Activated CD8-positive, alpha-beta T cell treated with anti-CD3 and anti-CD28 coated beads for 36 hours (primary cell): Measurements from ENCODE around the gene MAP4K4. TPM values are rescaled to one million over a fixed set of nuclear protein-coding genes. Genes with fewer than 3 reads are reported as not detected.
A peak's percentile ranks its signal among the peaks of the same experiment; 100 is the strongest.

ENCODE experiments used
- ATAC-seq: fragments of 200-7000 bp; cut with Tn5 transposase; one replicate; pipeline ENCODE4 v1.10.0; 2021; ENCODE audit warnings: mild to moderate bottlenecking, moderate library complexity
- CTCF ChIA-PET: fragments of 350-600 bp; sonication (Branson Sonifier 250); formaldehyde crosslinking; loops from one replicate; lab custom pipeline; 2021; ENCODE audit warnings: antibody characterized with exemption; lab: Charles Lee
- POLR2A ChIA-PET: fragments of 350-600 bp; sonication (Branson Sonifier 250); formaldehyde crosslinking; loops from one replicate; lab custom pipeline; 2021; ENCODE audit warnings: antibody characterized with exemption; lab: Charles Lee
- DNase-seq: peaks from one replicate; pipeline ENCODE4 v3.0.0-alpha.2; 2020
- H3K27ac Mint-ChIP-seq: one replicate; pipeline ENCODE4 v1.8.0; 2021; ENCODE audit warnings: mild to moderate bottlenecking, mixed read lengths
- H3K27me3 Mint-ChIP-seq: one replicate; pipeline ENCODE4 v1.8.0; 2021; ENCODE audit warnings: mixed read lengths
- H3K36me3 Mint-ChIP-seq: one replicate; pipeline ENCODE4 v1.8.0; 2021; ENCODE audit warnings: low read depth, mixed read lengths
- H3K4me1 Mint-ChIP-seq: one replicate; pipeline ENCODE4 v1.8.0; 2021; ENCODE audit warnings: low read depth, mixed read lengths
- H3K4me3 Mint-ChIP-seq: one replicate; pipeline ENCODE4 v1.8.0; 2021; ENCODE audit warnings: mild to moderate bottlenecking, moderate library complexity, mixed read lengths
- H3K9me3 Mint-ChIP-seq: one replicate; pipeline ENCODE4 v1.8.0; 2021; ENCODE audit warnings: mixed read lengths
- CTCF ChIP-seq: fragments of 200-600 bp; IDR thresholded peaks from one replicate; pipeline ENCODE4 v1.8.0; 2022; ENCODE audit warnings: antibody characterized with exemption, mild to moderate bottlenecking
- intact Hi-C: fragments of 100-400 bp; cut with micrococcal nuclease; formaldehyde crosslinking; loops from one replicate; pipeline ENCODE4 v1.10.0; 2022
- total RNA-seq, 2 experiments: library from RNA; stranded (reverse); gene quantifications; one replicate each; pipeline ENCODE4 v1.2.3, GENCODE V29; 2021

The MAP4K4 gene
- total RNA-seq, 2 experiments from 2014 or later: 26.3 to 27.3 TPM

- H3K4me3 Mint-ChIP-seq: no peak overlapping the region
- ChIA-PET CTCF (interaction anchor here (0.7 to 1.2 kb wide), 3 partner anchors 9 to 22 kb away, joined by 3 to 4 read pairs (median 3); no protein-coding TSS in a partner anchor), POLR2A (interaction anchor here (1.0 kb wide), 1 partner anchor 15 kb away, joined by 3 read pairs; no protein-coding TSS in a partner anchor)
- ATAC-seq: no peak
- no peak for TF ChIP-seq CTCF
- H3K27ac Mint-ChIP-seq: no peak overlapping the region
- peaks cover 3% of the 10 kb centered on the region for H3K36me3 Mint-ChIP-seq
- H3K4me1 Mint-ChIP-seq: peaks cover 67% of the 10 kb centered on the region
- H3K9me3 Mint-ChIP-seq: no peaks in the 10 kb centered on the region
- no peaks in the 10 kb centered on the region for H3K27me3 Mint-ChIP-seq
- intact Hi-C loops: loop anchor here (5.0 kb wide), 1 partner anchor 76 kb away; no protein-coding TSS in a partner anchor
- DNase-seq: no peak
Measured at GRCh38 chr2:101751276-101751815, 53.8 kb downstream of the MAP4K4 start.

- no peak overlapping the region for H3K4me3 Mint-ChIP-seq
Measured at GRCh38 chr2:101751875-101752619, 54.5 kb downstream of the MAP4K4 start.

DNA sequence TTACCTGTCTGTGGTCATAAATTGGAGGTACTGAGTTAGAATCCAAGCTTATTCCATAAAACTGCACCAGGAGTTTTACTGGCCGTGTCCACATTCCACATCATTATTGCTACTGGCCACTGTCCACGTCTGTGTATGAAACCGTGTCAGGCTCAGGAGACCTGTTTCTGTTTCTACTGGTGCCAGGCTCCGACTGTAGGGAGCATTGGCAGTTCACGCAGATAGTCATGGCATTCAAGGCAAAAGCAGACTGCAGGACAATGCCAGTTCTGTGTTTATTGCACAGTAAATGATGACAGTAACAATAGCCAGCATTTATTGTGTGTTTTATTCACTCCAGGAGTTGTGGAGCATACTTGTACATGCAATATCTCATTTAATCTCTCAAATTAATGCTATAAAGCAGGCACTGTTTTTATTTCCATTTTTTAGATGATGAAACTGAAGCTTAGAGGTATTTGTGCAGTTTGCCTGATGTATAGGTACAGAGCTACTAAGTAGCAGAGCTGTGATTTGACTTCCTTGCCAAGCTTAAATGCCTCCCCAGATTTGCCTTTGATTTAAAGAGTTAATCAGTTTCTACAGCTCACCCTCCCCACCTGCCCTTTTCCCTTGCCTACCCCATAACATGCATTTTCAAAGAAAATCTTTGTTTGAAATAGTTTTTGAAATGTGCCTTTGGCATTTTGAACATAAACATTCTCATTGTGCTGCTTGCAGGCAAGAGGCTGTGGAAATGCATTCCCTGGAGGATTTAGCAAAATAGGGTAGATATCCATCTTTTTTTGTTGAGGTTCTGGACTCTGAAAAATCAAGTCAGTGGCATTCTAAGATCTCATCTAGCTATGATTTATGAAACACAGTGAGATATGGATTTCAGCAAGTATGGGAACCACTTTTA is 55.5 kb downstream of the MAP4K4 start:
- intact Hi-C loops: loop anchor here (5.0 kb wide), 1 partner anchor 74 kb away; no protein-coding TSS in a partner anchor
- no peaks in the 10 kb centered on the region for H3K9me3 Mint-ChIP-seq
- ATAC-seq (no peak), DNase-seq (no peak)
- TF ChIP-seq CTCF: no peak
- POLR2A ChIA-PET: interaction anchor here (1.2 to 1.4 kb wide), 2 partner anchors 8 to 9 kb away, joined by 3 to 6 read pairs; no protein-coding TSS in a partner anchor
- no peaks in the 10 kb centered on the region for H3K27me3 Mint-ChIP-seq
- no peak overlapping the region for H3K4me3 Mint-ChIP-seq
- CTCF ChIA-PET: interaction anchor here (0.7 to 2.1 kb wide), 8 partner anchors 8 to 334 kb away, joined by 3 to 6 read pairs (median 4); no protein-coding TSS in a partner anchor
- H3K4me1 Mint-ChIP-seq: peaks cover 67% of the 10 kb centered on the region
- H3K27ac Mint-ChIP-seq: no peak overlapping the region
- peaks cover 3% of the 10 kb centered on the region for H3K36me3 Mint-ChIP-seq

More at GRCh38 chr2:101751875-101752619, 54.5 kb downstream of the MAP4K4 start:
- ATAC-seq (no peak), DNase-seq (no peak)
- no peaks in the 10 kb centered on the region for H3K27me3 Mint-ChIP-seq
- POLR2A ChIA-PET: interaction anchor here (1.0 kb wide), 1 partner anchor 16 kb away, joined by 3 read pairs; no protein-coding TSS in a partner anchor
- CTCF ChIA-PET: interaction anchor here (0.9 to 1.5 kb wide), 6 partner anchors 10 to 80 kb away, joined by 3 to 5 read pairs (median 4); no protein-coding TSS in a partner anchor
- no peaks in the 10 kb centered on the region for H3K9me3 Mint-ChIP-seq
- intact Hi-C loops: loop anchor here (5.0 kb wide), 1 partner anchor 75 kb away; no protein-coding TSS in a partner anchor
- no peak overlapping the region for H3K27ac Mint-ChIP-seq
- peaks cover 3% of the 10 kb centered on the region for H3K36me3 Mint-ChIP-seq
- peaks cover 67% of the 10 kb centered on the region for H3K4me1 Mint-ChIP-seq
- TF ChIP-seq CTCF: no peak

DNA sequence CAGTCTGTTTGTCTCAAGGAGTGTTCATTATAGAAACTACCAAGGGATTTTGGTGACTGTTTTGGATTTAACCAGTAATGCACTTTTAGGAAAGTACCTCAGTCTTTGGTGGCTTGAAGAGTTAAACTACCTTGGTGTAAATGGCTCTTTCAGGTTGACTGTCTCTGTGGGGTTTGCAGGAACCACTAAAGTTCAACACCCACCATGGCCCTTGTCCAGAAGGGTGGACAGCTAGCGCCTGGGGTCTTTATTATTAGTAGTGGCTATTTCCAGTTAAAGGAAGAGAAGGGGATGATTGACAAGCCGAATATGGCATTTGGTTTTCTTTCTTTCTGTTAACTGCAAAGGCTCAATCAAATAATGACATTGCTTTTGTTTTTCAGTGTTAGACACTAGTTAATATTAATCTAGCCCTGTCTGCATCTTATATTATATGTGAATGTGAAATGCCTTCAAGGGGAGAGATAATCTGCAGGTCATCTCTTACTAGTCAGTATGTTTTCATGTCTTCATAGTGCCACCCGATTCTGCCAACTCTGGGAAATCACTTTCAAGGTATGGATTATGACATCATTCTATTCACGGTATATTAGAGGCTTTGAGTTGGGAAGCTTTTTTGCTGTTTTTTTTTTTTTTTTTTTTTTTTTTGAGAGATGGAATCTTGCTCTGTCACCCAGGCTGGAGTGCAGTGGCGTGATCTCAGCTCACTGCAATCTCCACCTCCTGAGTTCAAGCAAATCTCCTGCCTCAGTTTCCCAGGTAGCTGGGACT is 56.4 kb downstream of the MAP4K4 start:
- Mint-ChIP-seq H3K27me3 (no peaks in the 10 kb centered on the region), H3K27ac (no peak overlapping the region), H3K4me3 (no peak overlapping the region), H3K36me3 (no peaks in the 10 kb centered on the region), H3K4me1 (peaks cover 70% of the 10 kb centered on the region), H3K9me3 (no peaks in the 10 kb centered on the region)
- TF ChIP-seq CTCF: no peak
- DNase-seq: peak; percentile 15
- ChIA-PET POLR2A (interaction anchor here (1.2 to 2.0 kb wide), 6 partner anchors 8 to 37 kb away, joined by 3 to 7 read pairs (median 4); no protein-coding TSS in a partner anchor), CTCF (interaction anchor here (1.0 to 2.1 kb wide), 7 partner anchors 8 to 75 kb away, joined by 3 to 6 read pairs (median 3); no protein-coding TSS in a partner anchor)
- ATAC-seq: no peak
- intact Hi-C loops: loop anchor here (1.0 to 5.0 kb wide), 2 partner anchors 28 to 73 kb away; no protein-coding TSS in a partner anchor
